Muscle of leg (tissue), 11 donors: ENCODE results near the gene ARMH4. TPM values are rescaled to one million over a fixed set of nuclear protein-coding genes. Genes with fewer than 3 reads are reported as not detected.

Experiments
- DNase-seq: peaks from one replicate; pipeline ENCODE4 v3.0.0; 2013
- H3K27ac ChIP-seq: one replicate; pipeline ENCODE4 v1.5.1; 2013; ENCODE audit warnings: mild to moderate bottlenecking, low read length, control low read depth
- H3K27me3 ChIP-seq: one replicate; pipeline ENCODE4 v1.6.1; 2013; ENCODE audit warnings: low read length; ENCODE audit not compliant: control insufficient read depth, insufficient read depth
- H3K36me3 ChIP-seq: one replicate; pipeline ENCODE4 v1.6.1; 2013; ENCODE audit warnings: low read length; ENCODE audit not compliant: control insufficient read depth, insufficient read depth
- H3K4me1 ChIP-seq: one replicate; pipeline ENCODE4 v1.6.1; 2013; ENCODE audit warnings: low read length; ENCODE audit not compliant: control insufficient read depth, insufficient read depth
- H3K4me3 ChIP-seq: one replicate; pipeline ENCODE4 v1.5.1; 2013; ENCODE audit warnings: low read length, control low read depth
- H3K9me3 ChIP-seq: replicated peaks from 2 replicates; pipeline ENCODE4 v1.6.1; 2013; ENCODE audit warnings: low read depth, low read length; ENCODE audit not compliant: control insufficient read depth
- WGBS: methylation state at CpG from one replicate; pipeline ENCODE4 v1.1.5; 2013; ENCODE audit warnings: missing lambda C conversion rate; ENCODE audit not compliant: insufficient coverage; 5-methylcytosine and 5-hydroxymethylcytosine counted together
- polyA plus RNA-seq, 8 donors: library from polyadenylated mRNA; unstranded; fragments of 120-200 nt; gene quantifications; one replicate each; pipeline versions ENCODE4 v1.2.1 to v1.2.3, GENCODE V29; 2013; ENCODE audit warnings: inconsistent platforms in 1 of 8, low replicate concordance in 1 of 8; ENCODE audit not compliant: insufficient read length in 8 of 8, insufficient read depth in 1 of 8
- total RNA-seq: library from RNA; stranded (reverse); fragments of 120-200 nt; gene quantifications from one replicate; pipeline ENCODE4 v1.2.4, GENCODE V29; 2013

The ARMH4 gene
- total and polyA plus RNA-seq, 9 donors: 4.8 to 17.6 (median 8.8) TPM

- H3K9me3 ChIP-seq: no peaks in the 10 kb centered on the region
- 38% methylated on average over 1 of the region's 4 CpGs for WGBS
- H3K4me3 ChIP-seq: no peak overlapping the region
- DNase-seq: peak; percentile 35
- H3K27ac ChIP-seq: no peak overlapping the region
- H3K27me3 ChIP-seq: no peaks in the 10 kb centered on the region
- H3K4me1 ChIP-seq: no peaks in the 10 kb centered on the region
- no peaks in the 10 kb centered on the region for H3K36me3 ChIP-seq
Observed at GRCh38 chr14:57979376-57980048, 172.5 kb downstream of the ARMH4 start.

GRCh38 chr14:57976701-57977100, 175.3 kb downstream of the ARMH4 start:
- no peak for DNase-seq
- H3K4me1 ChIP-seq: no peaks in the 10 kb centered on the region
- H3K4me3 ChIP-seq: no peak overlapping the region
- no peaks in the 10 kb centered on the region for H3K27me3 ChIP-seq
- no peak overlapping the region for H3K27ac ChIP-seq
- no peaks in the 10 kb centered on the region for H3K36me3 ChIP-seq
- no peaks in the 10 kb centered on the region for H3K9me3 ChIP-seq

- DNase-seq: no peak
- Histone ChIP-seq H3K9me3 (no peaks in the 10 kb centered on the region), H3K4me1 (no peaks in the 10 kb centered on the region), H3K27me3 (no peaks in the 10 kb centered on the region), H3K36me3 (no peaks in the 10 kb centered on the region), H3K27ac (no peak overlapping the region), H3K4me3 (no peak overlapping the region)
- WGBS: no CpG with 5 or more reads among the region's 1 CpG
Observed at GRCh38 chr14:57974896-57975295, 177.1 kb downstream of the ARMH4 start.

- Histone ChIP-seq H3K9me3 (no peaks in the 10 kb centered on the region), H3K36me3 (no peaks in the 10 kb centered on the region), H3K27ac (no peak overlapping the region), H3K27me3 (no peaks in the 10 kb centered on the region), H3K4me1 (no peaks in the 10 kb centered on the region), H3K4me3 (no peak overlapping the region)
- WGBS: 67% methylated on average over 1 of the region's 3 CpGs
- DNase-seq: no peak
Observed at GRCh38 chr14:57970594-57970993, 181.4 kb downstream of the ARMH4 start.

- no peak overlapping the region for H3K4me3 ChIP-seq
- no peaks in the 10 kb centered on the region for H3K9me3 ChIP-seq
- no peaks in the 10 kb centered on the region for H3K27me3 ChIP-seq
- DNase-seq: no peak
- H3K36me3 ChIP-seq: no peaks in the 10 kb centered on the region
- no peaks in the 10 kb centered on the region for H3K4me1 ChIP-seq
- 85% methylated on average over 2 of the region's 2 CpGs for WGBS
- no peak overlapping the region for H3K27ac ChIP-seq
Observed at GRCh38 chr14:57970175-57970574, 181.8 kb downstream of the ARMH4 start.

GRCh38 chr14:57963071-57963470, 188.9 kb downstream of the ARMH4 start:
- 77% methylated on average over 2 of the region's 2 CpGs for WGBS
- H3K27ac ChIP-seq: no peak overlapping the region
- no peaks in the 10 kb centered on the region for H3K27me3 ChIP-seq
- H3K36me3 ChIP-seq: no peaks in the 10 kb centered on the region
- no peaks in the 10 kb centered on the region for H3K9me3 ChIP-seq
- no peak overlapping the region for H3K4me3 ChIP-seq
- no peak for DNase-seq
- peaks cover 14% of the 10 kb centered on the region for H3K4me1 ChIP-seq

GRCh38 chr14:57962325-57963035, 189.5 kb downstream of the ARMH4 start:
- H3K4me1 ChIP-seq: peaks cover 14% of the 10 kb centered on the region
- no peaks in the 10 kb centered on the region for H3K9me3 ChIP-seq
- no peaks in the 10 kb centered on the region for H3K36me3 ChIP-seq
- 0% methylated on average over 1 of the region's 12 CpGs for WGBS
- peak; percentile 63 for DNase-seq
- H3K27ac ChIP-seq: no peak overlapping the region
- no peaks in the 10 kb centered on the region for H3K27me3 ChIP-seq
- H3K4me3 ChIP-seq: no peak overlapping the region

- Histone ChIP-seq H3K27ac (no peak overlapping the region), H3K27me3 (no peaks in the 10 kb centered on the region), H3K4me1 (peaks cover 14% of the 10 kb centered on the region), H3K9me3 (no peaks in the 10 kb centered on the region), H3K4me3 (no peak overlapping the region), H3K36me3 (no peaks in the 10 kb centered on the region)
- no CpG with 5 or more reads among the region's 2 CpGs for WGBS
- DNase-seq: no peak
Observed at GRCh38 chr14:57961786-57962060, 190.3 kb downstream of the ARMH4 start.

- Histone ChIP-seq H3K9me3 (no peaks in the 10 kb centered on the region), H3K27me3 (no peaks in the 10 kb centered on the region), H3K4me1 (peaks cover 14% of the 10 kb centered on the region), H3K36me3 (no peaks in the 10 kb centered on the region), H3K4me3 (no peak overlapping the region), H3K27ac (no peak overlapping the region)
- 42% methylated on average over 12 of the region's 16 CpGs for WGBS
- DNase-seq: no peak
Observed at GRCh38 chr14:57960946-57961785, 190.8 kb downstream of the ARMH4 start.

GRCh38 chr14:57957441-57957840, 194.6 kb downstream of the ARMH4 start:
- Histone ChIP-seq H3K27me3 (no peaks in the 10 kb centered on the region), H3K4me1 (peaks cover 6% of the 10 kb centered on the region), H3K4me3 (no peak overlapping the region), H3K27ac (no peak overlapping the region), H3K9me3 (no peaks in the 10 kb centered on the region), H3K36me3 (no peaks in the 10 kb centered on the region)
- no peak for DNase-seq
- no CpG with 5 or more reads among the region's 2 CpGs for WGBS
